GM10266 (cell line): ENCODE measurements around the gene DDIT4.
"Not testable (repeated sequence)": the region's sequence is repeated elsewhere in the genome, so short reads cannot be mapped to it uniquely, and the experiment has no call there.

ENCODE experiments used
- DNase-seq: peaks from one replicate; pipeline ENCODE4 v3.0.0; 2012; ENCODE audit errors: extremely low spot score
- TF ChIP-seq, protein P1 (sequence below): IDR thresholded peaks from 2 replicates; pipeline ENCODE4 v1.5.1; 2012; ENCODE audit warnings: mild to moderate bottlenecking, low read depth; ENCODE audit not compliant: control insufficient read depth, insufficient read depth; ENCODE audit errors: missing control alignments

Gene DDIT4

DNA sequence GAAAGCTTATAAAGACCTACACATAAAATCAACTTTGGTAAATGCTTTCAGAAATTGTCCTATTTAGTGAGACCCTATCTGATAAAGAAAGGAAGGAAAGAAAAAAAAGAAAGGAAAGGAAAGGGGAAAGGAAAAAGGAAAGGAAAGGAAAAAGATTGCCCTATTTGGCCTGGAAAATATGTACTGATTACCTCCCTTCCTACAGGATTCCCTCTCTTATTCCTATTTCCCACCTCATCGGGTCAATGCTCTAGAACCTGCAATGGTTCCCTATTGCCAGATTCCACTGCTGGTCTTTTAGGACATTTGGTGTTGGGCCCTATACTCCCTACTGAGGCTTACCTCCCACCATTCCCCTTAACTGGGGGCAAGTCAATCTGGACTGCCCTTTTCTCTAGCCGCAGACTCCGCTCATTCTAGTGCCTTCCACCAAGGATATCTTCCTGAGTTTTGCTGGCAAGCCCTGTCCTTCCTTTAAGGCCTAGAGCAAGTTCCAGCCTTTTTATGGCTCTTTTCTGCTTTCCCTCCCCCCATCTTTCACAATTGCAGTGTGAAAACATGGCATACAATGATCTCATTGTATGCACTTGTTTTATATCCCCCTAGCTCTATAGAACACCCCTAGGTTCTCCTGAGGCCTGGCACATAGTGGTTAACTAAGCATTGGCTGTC, 4.4 kb downstream of the DDIT4 start:
- TF ChIP-seq, protein P1, sequence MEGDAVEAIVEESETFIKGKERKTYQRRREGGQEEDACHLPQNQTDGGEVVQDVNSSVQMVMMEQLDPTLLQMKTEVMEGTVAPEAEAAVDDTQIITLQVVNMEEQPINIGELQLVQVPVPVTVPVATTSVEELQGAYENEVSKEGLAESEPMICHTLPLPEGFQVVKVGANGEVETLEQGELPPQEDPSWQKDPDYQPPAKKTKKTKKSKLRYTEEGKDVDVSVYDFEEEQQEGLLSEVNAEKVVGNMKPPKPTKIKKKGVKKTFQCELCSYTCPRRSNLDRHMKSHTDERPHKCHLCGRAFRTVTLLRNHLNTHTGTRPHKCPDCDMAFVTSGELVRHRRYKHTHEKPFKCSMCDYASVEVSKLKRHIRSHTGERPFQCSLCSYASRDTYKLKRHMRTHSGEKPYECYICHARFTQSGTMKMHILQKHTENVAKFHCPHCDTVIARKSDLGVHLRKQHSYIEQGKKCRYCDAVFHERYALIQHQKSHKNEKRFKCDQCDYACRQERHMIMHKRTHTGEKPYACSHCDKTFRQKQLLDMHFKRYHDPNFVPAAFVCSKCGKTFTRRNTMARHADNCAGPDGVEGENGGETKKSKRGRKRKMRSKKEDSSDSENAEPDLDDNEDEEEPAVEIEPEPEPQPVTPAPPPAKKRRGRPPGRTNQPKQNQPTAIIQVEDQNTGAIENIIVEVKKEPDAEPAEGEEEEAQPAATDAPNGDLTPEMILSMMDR = no peak
- no peak for DNase-seq

DNA sequence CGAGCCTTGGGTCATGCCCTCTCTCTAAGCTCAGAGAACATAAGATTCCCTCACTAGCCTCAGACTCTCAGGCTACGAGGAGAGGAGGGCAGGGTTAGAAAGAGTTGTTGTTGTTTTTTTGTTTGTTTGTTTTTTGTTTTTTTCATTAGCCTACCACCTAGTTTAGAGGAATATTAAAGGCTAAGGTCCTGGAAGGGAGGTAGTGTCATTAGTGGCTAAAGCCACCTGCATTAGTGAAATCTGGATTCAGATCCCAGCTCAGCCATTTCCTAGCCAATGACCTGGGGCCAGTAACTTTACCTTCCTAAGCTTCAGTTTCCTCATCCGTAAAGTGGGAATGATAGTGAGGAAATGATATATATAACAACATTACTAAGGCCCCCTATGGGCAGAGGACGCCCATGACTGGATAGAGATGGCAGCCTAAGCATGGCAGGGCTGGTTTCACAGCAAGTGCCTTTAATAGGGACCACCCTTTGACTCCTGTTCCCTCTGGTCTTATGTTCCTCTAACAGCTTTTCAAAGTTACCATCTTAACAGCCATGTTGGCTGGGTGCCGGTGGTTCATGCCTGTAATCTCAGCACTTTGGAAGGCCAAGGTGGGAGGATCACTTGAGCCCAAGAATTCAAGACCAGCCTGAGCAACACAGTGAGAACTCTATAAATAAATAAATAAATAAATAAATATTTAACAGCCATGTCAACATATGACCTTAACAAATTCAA, 5.1 kb downstream of the DDIT4 start:
- DNase-seq = no peak
- TF ChIP-seq, protein P1 = no peak

DNA sequence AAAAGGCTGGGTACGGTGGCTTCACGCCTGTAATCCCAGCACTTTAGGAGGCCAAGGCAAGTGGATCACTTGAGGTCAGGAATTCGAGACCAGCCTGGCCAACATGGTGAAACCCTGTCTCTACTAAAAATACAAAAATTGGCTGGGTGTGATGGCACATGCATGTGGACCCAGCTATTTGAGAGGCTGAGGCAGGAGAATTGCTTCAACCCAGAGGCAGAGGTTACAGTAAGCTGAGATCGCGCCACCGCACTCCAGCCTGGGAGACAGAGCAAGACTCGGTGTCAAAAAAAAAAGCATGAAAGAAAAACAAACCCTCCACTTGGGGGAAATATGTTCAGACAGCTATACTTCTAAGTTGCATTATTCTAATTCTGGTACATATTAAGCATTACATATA, 5.9 kb downstream of the DDIT4 start:
- not testable (repeated sequence) for DNase-seq

GRCh38 chr10:72283131-72283530, 9.4 kb downstream of the DDIT4 start:
- TF ChIP-seq, protein P1 = no peak
- DNase-seq = no peak

GRCh38 chr10:72285972-72286521, 12.3 kb downstream of the DDIT4 start:
- TF ChIP-seq, protein P1 = no peak
- no peak for DNase-seq

DNA sequence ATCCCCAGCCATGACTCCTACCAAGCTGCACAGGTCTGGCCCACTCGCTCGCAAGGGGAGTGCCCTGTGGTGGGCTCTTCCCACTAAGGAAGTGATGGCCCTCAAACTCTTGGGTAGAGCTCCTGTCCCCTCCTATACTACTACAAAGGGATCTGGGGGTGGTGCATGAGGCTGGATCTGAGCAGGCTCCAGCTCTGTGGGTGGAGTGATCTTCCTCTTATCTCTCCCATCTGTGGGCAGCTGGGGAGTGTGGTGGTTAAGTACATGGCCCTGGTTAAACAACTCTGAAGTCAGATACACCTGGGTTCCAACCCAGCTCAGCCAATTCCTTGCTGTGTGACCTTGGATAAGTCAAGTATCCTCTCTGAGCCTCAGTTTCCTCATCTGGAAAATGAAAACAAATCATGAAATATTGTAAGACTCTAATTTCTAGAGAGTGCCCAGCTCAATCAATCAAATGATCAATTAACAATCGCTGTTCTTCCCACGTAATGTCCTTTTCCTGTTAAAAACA, 17.4 kb downstream of the DDIT4 start:
- no peak for DNase-seq
- TF ChIP-seq, protein P1 = no peak

GRCh38 chr10:72292223-72292691, 18.5 kb downstream of the DDIT4 start:
- TF ChIP-seq, protein P1 = no peak
- no peak for DNase-seq
